HG02610 (cell line): ENCODE measurements around the gene STARD3NL.
"Not testable (repeated sequence)": the region's sequence is repeated elsewhere in the genome, so short reads cannot be mapped to it uniquely, and the experiment has no call there.

Experiments
- ATAC-seq: cut with Tn5 transposase; IDR thresholded peaks from one replicate; pipeline ENCODE4 v1.9.1; 2021; ENCODE audit warnings: mild to moderate bottlenecking, moderate library complexity; ENCODE audit not compliant: unreplicated experiment

The STARD3NL gene, protein sequence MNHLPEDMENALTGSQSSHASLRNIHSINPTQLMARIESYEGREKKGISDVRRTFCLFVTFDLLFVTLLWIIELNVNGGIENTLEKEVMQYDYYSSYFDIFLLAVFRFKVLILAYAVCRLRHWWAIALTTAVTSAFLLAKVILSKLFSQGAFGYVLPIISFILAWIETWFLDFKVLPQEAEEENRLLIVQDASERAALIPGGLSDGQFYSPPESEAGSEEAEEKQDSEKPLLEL

DNA sequence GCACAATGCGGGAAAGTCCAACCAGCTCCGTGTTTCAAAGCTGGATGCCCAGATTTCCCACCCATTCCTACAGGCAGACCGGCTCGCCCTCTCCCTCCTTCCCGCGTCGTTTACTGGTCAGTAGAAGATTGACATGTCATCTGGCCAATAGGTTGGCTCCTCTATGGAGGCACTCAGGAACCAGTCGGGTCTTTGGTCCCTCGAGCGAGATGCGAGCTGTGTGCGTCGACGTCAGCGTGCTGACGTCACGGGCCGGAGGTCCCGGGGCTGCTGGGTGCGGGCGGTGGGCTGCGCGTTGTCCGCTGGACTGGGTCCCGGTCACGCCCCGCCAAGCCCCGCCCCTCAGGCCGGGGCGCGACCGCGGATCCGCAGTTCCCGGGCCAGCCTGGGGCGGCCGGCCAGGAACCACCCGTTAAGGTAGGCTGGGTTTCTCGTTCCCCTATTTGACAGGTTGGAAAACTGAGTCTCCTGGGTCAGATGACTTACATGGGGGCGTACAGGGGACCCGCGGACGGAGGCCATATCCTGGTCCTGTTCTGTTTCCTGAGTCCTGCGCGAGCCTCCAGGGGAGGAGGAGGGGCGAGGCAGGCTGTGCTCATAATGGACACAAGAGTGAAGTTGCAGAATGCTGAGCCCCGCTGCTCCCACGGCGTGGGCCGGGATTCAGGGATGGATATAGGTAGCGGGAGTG is at the start of gene STARD3NL:
TSS of gene STARD3NL (plus strand) at position 242 of the 691 bp plus-strand sequence. CDS start 29,260 bp downstream, outside the sequence.
- peak; percentile 98 for ATAC-seq

DNA sequence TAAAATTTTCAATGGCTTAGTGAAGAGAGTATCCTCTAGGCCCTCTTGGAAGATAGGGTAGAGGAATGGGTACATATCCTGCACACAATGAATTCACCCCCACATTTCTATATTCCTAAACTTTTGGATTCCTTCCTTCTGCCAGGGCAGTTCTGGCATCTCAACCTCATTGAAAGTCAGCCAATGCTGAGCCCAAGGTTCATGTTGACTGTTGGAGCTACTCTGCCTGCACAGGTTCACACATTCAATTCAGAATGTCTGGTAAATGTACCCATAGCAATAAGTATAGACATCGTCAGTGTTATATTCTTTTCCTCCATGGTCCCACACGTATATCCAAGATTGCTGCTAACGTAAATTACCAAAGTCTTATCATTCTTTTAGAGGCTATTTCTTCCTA is 48.9 kb upstream of the STARD3NL start:
- ATAC-seq: no peak

DNA sequence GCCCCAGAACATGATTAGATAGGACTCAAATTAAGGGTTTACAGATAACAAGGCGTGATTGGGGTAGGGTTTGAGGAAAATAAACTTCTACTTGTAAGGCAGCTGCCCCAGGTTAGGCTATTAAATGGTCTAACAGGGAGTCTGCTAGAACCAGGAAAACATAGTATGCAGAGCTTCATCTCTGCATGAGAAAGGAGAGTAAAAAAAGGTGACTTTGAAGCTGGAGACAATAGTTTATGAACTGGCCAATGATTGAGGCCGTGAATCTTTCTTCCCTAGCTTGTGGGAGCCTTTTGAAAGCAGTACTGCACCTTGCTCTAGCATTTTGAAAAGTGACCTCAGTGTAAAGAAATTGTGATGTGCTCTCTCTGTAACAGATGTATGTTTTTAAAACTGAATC is 48.5 kb upstream of the STARD3NL start:
- no peak for ATAC-seq

DNA sequence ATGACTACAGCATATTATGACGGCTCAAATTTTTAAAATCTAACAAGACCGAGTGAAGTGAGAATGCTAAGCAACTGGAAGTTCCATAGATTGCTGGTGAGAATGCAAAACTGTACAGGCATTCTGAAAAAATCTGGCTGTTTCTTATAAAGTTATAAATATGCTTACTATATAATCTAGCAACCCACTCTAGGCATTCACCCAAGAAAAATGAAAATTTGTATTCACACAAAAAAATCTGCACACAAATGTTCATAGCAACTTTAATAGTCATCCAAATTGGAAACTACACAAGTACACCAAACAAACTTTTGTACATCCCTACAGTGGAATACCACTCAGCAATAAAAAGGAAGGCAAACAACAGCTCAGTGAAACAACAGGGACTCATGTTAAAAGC is 39.9 kb upstream of the STARD3NL start:
- no peak for ATAC-seq

DNA sequence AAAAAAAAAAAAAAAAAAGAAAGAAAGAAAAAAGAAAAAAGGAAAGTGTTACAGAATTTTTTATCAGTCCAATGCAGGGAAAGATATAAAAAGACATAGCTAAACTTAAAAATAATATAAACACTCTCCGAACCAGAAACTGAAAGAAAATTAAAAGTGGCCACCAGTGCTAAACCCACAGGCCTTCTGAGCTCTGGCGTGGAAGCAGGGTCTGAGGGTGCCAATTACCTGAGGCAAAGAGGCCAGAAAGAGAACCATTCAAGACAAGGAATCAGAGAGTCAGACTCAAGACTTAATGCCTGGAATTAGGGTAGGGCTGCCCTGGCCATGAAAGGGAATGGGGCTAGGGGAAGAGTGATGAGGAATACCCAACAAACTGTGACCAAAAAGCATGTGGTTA is 36.9 kb upstream of the STARD3NL start:
- ATAC-seq: no peak

DNA sequence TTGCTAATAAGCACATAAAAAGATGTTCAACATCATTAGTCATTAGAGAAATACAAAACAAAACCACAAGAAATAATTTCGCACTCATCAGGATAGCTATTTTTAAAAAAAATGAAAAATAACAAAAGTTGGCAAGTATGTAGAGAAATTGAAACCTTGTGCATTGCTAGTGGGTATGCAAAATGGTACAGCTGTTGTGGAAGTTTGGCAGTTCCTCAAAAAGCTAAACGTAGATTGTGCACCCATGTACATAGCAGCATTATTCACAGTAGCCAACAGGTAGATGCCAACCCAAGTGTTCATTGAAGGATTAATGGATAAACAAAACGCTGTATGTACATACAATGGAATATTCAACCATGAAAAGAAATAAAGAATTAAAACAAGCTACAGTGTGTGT is 35.3 kb upstream of the STARD3NL start:
- ATAC-seq: peak; percentile 81

DNA sequence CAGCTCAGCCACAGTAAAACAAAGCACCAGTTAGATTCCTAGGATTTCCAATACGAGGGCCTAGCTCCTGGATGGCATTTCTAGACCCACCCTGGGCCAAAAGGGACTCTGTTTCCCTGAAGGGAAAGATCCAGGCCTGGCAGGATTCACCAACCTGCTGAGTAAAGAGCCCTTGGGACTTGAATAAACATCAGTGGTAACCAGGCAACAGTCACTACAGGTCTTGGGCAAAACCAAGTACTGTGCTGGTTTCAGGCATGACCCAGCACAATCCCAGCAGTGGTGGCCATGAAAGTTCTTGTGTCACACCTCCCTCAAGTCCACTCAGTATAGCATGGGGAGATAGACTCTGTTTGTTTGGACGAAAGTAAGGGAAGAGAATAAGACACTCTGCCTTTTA is 31.0 kb upstream of the STARD3NL start:
- no peak for ATAC-seq

DNA sequence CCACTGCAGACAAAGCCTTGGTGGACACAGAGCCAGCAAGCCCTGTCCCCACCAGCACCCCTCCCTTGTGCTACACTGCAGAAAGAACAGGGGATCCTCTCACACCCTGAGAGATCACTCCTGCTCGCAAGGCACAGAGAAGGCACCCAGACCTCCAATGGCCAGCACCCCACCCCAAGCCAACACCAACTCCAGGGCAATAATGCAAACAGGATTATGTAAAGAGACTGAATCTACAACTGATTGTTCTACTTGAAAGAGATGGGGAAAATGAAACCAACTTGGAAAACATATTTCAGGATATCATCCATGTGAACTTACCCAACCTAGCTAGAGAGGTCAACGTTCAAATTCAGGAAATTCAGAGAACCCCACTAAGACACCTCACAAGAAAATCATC is 26.5 kb upstream of the STARD3NL start:
- no peak for ATAC-seq

DNA sequence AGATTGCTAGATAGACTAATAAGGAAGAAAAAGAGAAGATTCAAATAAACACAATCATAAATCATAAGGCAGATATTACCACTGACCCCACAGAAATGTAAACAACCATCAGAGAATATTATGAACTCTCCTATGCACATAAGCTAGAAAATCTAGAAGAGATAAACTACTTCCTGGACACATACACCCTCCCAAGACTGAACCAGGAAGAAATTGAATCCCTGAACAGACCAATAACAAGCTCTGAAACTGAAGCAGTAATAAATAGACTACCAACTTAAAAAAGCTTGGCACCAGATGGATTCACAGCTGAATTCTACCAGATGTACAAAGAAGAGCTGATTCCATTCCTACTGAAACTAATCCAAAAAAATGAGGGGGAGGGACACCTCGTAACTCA is 24.5 kb upstream of the STARD3NL start:
- no peak for ATAC-seq

DNA sequence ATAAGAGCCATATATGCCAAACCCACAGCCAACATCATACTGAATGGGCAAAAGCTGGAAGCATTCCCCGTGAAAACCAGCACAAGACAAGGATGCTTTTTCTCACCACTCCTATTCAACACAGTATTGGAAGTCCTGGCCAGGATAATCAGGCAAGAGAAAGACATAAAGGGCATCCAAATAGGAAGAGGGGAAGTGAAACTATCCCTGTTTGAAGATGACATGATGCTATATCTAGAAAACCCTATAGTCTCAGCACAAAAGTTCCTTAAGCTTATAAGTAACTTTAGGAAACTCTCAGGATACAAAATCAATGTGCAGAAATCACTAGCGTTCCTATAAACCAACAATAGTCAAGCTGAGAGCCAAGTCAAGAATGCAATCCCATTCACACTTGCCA is 23.8 kb upstream of the STARD3NL start:
- ATAC-seq: no peak

DNA sequence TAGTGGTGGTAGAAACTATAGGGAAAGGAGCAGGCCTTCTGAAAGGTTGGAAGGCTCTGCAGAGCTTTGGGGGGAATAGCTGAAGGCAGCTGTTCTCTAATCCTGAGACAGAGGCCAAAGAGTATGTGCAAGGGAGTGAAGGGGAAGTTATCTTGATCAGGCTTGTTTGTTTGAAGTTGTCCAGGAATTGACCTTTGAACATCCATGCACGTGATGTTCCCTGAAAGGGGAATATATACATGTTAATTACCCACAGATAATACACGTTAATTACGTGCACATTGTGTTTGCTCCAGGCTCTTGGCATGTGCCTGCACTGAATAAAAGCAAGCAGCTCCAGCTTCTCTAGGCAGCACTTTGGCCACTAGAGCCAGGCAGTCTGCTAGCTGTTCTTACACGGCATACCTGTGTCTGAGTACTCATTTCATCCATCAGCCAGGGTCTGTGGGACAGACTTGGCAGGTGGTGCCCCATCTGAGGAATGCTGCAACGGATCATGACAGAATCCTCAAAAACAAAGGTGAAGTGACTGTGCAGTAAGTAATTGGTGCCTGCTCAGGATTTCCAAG is 18.0 kb upstream of the STARD3NL start:
- ATAC-seq: no peak

DNA sequence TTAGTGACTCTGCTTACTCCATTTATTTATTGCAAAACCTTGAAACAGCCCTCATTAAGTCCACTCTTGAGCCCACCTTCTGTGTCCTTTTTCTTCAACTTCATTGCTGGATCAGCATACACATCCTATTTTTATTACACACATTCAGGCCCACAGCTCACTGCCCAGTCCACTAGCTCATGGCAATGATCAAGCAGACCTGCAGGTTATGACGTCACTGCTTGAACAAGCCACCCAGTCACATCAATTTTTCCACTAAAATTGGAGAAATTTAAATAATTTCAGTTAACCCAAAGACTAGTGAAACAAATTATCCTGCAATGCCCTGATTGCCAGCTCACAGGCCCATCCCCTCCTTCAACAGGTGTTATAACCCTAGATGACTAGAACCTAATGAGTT is 16.0 kb upstream of the STARD3NL start:
- ATAC-seq: no peak

DNA sequence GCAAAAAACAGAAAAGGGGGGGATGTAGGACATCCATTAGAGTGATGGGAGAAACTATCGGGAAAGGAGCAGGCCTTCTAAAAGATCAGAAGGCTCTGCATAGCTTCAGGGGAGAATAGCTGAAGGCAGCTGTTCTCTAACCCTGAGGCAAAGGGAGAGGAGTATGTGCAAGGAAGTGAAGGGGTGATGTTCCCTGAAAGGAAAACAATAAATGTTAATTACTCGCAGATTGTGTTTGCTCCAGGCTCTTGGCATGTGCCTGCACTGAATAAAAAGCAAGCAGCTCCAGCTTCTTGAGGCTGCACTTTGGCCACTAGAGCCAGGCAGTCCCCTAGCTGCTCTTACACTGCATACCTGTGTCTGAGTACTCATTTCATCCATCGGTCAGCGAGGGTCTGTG is 14.4 kb upstream of the STARD3NL start:
- no peak for ATAC-seq

DNA sequence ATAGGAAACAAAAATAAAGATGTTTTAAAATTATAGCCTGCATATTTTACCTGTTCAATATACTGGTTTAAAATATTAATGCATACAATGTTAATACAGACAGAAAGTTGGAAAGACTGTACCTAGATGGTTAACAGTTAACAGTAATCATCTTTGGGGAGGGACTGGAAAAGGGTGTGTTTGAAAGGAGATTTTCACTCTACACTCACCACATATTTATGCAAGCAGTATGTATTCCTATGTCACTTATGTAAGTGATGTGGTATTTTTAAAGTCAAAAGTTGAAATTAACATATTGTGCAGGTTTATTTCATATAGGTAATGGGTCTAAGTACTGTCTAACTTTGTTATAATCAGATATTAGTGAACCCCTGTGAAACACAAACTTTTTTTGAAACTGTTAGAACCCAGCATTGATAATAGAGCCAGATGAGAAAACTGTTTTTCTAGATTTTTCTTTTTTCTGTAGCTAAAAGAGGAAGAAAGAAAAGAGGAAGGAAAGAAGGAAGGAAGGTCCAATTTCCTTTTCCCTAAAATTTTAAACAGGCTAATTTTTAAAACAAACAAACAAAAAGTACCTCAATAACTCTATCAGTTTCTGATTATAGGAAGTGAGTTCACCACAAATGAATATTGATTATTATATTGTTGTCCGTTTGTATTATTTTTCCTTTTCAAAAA is 9.0 kb upstream of the STARD3NL start:
- no peak for ATAC-seq

DNA sequence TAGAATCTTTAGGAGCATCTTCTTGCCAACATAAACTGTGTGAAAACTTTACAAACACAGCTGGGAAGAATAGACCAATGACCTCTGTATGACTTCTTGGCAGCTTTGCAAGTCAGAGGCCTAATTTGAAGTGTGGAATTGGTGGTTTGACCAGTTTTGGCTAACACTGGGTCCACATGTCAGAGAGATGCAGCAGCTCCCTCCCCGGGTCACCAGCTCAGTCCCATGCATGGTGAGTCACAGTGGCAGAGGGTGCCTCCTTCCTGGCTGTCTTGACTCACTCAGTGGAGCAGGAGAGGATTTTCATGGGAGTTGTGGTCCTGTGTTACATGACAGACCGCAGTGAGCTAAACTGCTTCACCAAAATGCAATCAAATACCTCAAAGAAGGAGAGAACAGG is 8.2 kb upstream of the STARD3NL start:
- ATAC-seq: peak; percentile 70

DNA sequence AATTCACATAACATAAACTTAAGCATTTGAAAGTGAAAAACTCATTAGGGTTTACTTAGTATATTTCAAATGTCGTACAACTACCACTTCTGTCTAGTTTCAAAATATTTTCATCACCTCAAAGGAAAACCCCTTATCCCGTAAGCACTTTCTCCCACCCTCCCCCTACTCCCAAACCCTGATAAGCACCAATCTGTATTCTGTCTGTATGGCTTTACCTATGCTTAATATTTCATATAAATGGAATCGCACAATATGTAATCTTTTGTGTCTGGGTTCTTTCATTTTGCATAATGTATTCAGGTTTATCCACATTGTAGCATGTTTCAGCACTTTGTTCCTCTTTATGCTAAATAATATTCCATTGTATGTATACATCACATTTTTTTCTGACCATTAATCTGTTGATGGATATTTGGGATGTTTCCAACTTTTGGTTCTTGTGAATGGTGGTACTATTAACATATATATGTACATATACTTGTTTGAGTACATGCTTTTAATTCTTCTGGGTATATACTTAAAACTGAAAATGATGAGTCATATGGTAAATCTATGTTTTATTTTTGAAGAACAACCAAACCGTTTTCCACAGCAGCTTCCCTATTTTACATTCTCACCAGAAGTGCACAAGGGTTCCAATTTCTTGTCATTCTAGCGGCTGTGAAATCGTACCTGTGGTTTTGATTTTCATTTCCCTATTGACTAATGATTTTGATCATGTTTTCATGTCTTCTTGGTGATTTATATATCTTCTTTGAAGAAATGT is 6.2 kb upstream of the STARD3NL start:
- ATAC-seq: peak; percentile 75

DNA sequence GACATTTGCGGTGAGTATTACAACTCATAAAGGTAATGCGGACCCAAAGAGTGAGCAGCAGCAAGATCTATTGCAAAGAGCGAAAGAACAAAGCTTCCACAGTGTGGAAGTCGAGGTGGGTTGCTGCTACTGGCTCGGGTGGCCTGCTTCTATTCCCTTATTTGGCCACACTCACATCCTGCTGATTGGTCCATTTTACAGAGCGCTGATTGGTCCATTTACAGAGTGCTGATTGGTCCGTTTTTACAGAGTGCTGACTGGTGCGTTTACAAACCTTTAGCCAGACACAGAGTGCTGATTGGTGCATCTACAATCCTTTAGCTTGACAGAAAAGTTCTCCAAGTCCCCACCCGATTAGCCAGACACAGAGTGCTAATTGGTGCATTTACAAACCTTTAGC is 2.5 kb upstream of the STARD3NL start:
- not testable (repeated sequence) for ATAC-seq

DNA sequence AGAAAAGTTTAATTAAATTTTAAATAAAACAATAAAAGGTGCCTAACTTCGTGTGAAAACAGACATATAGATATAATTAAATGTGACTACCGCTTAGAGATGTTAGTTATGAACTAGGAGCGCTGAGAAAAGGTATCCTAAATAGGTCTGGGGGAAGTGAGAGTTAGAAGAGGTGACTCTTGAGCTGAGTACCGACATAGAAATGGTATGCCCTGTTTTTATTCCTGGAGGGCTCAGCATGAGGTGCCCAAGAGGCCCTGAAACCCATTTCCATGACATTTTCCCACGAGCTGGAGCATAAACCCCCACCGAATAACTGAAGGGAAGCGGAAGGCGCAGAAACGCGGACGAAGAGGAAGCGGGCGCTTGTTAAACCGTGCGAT is 433 bp upstream of the STARD3NL start:
- no peak for ATAC-seq

DNA sequence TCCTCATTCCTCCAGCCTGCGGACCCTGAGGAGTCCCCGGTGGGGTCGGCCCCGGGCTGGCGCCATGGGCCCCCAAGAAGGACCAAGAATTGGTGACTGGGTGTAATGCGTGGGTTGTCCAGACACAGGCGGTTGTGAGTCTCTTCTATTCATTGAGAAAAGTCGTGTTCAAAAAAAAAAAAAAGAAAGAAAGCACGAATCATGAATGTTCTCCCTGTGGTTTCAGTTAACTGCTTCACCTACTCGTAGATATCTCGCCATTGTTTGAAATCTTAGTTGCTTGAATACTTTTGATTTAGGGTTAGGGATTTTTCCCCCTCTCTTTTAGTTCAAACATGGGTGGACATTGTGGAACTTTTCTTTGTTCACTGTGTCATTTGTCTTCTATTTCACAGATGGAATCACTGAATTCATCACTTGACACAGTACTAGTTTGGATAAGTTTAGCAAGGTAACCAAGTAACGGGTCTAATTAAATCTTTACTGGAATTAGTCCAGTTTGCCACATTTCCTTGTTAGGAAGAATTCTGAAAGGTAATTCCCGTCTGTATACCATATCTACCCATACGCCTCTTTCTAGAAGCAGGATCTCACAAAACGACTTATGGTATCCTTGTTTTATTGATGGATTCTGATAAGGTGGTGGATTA is 775 bp downstream of the STARD3NL start:
- peak; percentile 19 for ATAC-seq

DNA sequence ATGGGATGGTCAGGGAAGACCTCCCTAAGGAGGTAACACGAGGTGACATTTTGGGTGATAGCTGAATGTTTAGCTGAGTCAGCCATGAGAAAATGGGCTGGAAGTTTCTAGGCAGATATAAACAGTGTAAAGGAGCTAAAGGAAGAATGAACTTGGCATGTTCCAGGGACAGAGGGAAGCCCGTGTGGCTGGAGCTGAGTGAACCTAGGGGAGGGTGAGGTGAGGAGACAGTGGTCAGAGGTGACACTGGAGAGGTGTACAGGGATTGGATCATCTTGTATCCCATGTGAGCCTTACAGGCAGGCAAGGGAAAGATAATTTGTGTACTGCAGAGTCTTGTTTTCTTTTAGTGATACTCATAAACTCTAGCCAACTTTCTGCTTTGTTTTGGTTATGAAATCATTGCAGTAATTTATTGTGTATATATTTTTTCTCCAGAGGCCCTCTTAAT is 1.8 kb downstream of the STARD3NL start:
- ATAC-seq: no peak

DNA sequence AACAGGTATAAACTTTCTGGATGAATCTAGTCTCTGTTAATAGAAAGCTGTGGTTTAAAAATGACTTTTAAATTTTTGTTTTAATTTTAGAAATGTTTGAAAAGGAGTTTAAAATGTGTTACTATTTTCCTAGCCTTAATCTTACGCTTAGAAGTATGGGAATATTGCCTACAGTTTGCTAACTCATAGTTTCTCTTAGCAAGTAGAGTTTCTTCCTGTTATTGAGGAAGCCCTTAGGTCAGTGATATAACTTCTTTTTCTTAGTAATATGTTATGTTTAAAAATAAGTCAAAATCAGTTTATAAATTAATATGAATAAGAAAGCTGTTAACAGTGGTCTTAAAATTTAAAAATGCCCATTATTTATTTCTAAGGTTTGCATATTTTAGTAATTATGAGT is 3.1 kb downstream of the STARD3NL start:
- no peak for ATAC-seq
